ENCODE data around the gene ROCK1. TPM values are rescaled to one million over a fixed set of nuclear protein-coding genes. Genes with fewer than 3 reads are reported as not detected.

Gene ROCK1
- 10 to 100 TPM; 49.6 to 54.2 TPM for total RNA-seq
- 36.7 TPM for polyA plus RNA-seq (2013, experiment 1 of 2)
- 38.4 TPM for polyA plus RNA-seq (2013, experiment 2 of 2)
- long read RNA-seq, experiment 1, full-length matches to known transcripts: 1 of 23 reads
- long read RNA-seq, experiment 1, partial matches to known transcripts: 12 of 23 reads
- long read RNA-seq, experiment 1, other reads (novel, unspliced or antisense): 10 of 23 reads
- long read RNA-seq, experiment 2, full-length matches to known transcripts: 37 of 64 reads
- long read RNA-seq, experiment 2, partial matches to known transcripts: 22 of 64 reads
- long read RNA-seq, experiment 2, other reads (novel, unspliced or antisense): 5 of 64 reads
- long read RNA-seq, experiment 3, partial matches to known transcripts: 270 of 289 reads
- long read RNA-seq, experiment 3, other reads (novel, unspliced or antisense): 19 of 289 reads
- long read RNA-seq, experiment 4, partial matches to known transcripts: 19 of 22 reads
- long read RNA-seq, experiment 4, other reads (novel, unspliced or antisense): 3 of 22 reads

GRCh38 chr18:21111346-21112139 is at the start of gene ROCK1:
TSS of gene ROCK1 (minus strand) at chr18:21111813. CDS start at chr18:21110910, 903 bp downstream.
- no peaks in the 10 kb centered on the region for H3K9me3 Mint-ChIP-seq
- no peaks in the 10 kb centered on the region for H3K4me1 ChIP-seq (ENCODE audit: control insufficient read depth, insufficient read depth, low read length)
- peaks cover 14% of the 10 kb centered on the region for H3K27me3 Mint-ChIP-seq (ENCODE audit: insufficient read depth)
- TF ChIP-seq CTCF (conservative IDR thresholded peaks at IDR 0.05): no peak
- peaks cover 2% of the 10 kb centered on the region for H3K36me3 Mint-ChIP-seq (ENCODE audit: low read depth)
- H3K9me3 ChIP-seq (ENCODE audit: control insufficient read depth, low read length): no peaks in the 10 kb centered on the region
- 0% methylated on average over 14 to 80 of the region's 80 CpGs for WGBS, 2 experiments (ENCODE audit: insufficient coverage in 1 of 2, insufficient read length in 1 of 2)
- H3K4me3 ChIP-seq (ENCODE audit: low read length): peak within 1 kb of the TSS; percentile 100
- H3K36me3 ChIP-seq (ENCODE audit: control insufficient read depth, insufficient read depth, low read length): no peaks in the 10 kb centered on the region
- H3K4me1 Mint-ChIP-seq: peaks cover 3% of the 10 kb centered on the region
- peak within 1 kb of the TSS; percentile 92 for H3K27ac Mint-ChIP-seq
- H3K27ac ChIP-seq (ENCODE audit: low read depth, low read length): peak within 1 kb of the TSS; percentile 93
- H3K27me3 ChIP-seq (ENCODE audit: control insufficient read depth, insufficient read depth, low read length, poor library complexity, severe bottlenecking): no peaks in the 10 kb centered on the region
- DNase-seq: peak; percentile 99
- peak within 1 kb of the TSS; percentile 58 for H3K9ac ChIP-seq (ENCODE audit: extremely low read depth, low read length, poor library complexity, severe bottlenecking)
- H3K4me3 Mint-ChIP-seq: no peak within 1 kb of the TSS

GRCh38 chr18:21155443-21155842 is 43.8 kb upstream of the ROCK1 start:
- Mint-ChIP-seq H3K27me3 (ENCODE audit: insufficient read depth) (peaks cover 6% of the 10 kb centered on the region), H3K9me3 (peaks cover 6% of the 10 kb centered on the region), H3K27ac (no peak overlapping the region), H3K4me3 (no peak overlapping the region), H3K36me3 (ENCODE audit: low read depth) (no peaks in the 10 kb centered on the region), H3K4me1 (no peaks in the 10 kb centered on the region)
- no CpG with 5 or more reads among the region's 1 CpG for WGBS, 2 experiments (ENCODE audit: insufficient coverage in 1 of 2, insufficient read length in 1 of 2)
- Histone ChIP-seq H3K27me3 (ENCODE audit: control insufficient read depth, insufficient read depth, low read length, poor library complexity, severe bottlenecking) (no peaks in the 10 kb centered on the region), H3K4me3 (ENCODE audit: low read length) (no peak overlapping the region), H3K36me3 (ENCODE audit: control insufficient read depth, insufficient read depth, low read length) (no peaks in the 10 kb centered on the region), H3K9me3 (ENCODE audit: control insufficient read depth, low read length) (no peaks in the 10 kb centered on the region), H3K9ac (ENCODE audit: extremely low read depth, low read length, poor library complexity, severe bottlenecking) (no peak overlapping the region), H3K27ac (ENCODE audit: low read depth, low read length) (no peak overlapping the region), H3K4me1 (ENCODE audit: control insufficient read depth, insufficient read depth, low read length) (no peaks in the 10 kb centered on the region)
- no peak for DNase-seq
- TF ChIP-seq CTCF (conservative IDR thresholded peaks at IDR 0.05): no peak

GRCh38 chr18:21146016-21146415 is 34.4 kb upstream of the ROCK1 start:
- no peak overlapping the region for H3K9ac ChIP-seq (ENCODE audit: extremely low read depth, low read length, poor library complexity, severe bottlenecking)
- Mint-ChIP-seq H3K4me3 (no peak overlapping the region), H3K27ac (no peak overlapping the region), H3K36me3 (ENCODE audit: low read depth) (no peaks in the 10 kb centered on the region), H3K4me1 (no peaks in the 10 kb centered on the region), H3K9me3 (no peaks in the 10 kb centered on the region), H3K27me3 (ENCODE audit: insufficient read depth) (no peaks in the 10 kb centered on the region)
- no peak for DNase-seq
- TF ChIP-seq CTCF (conservative IDR thresholded peaks at IDR 0.05): no peak
- H3K27ac ChIP-seq (ENCODE audit: low read depth, low read length): no peak overlapping the region
- no peaks in the 10 kb centered on the region for H3K4me1 ChIP-seq (ENCODE audit: control insufficient read depth, insufficient read depth, low read length)
- no peaks in the 10 kb centered on the region for H3K36me3 ChIP-seq (ENCODE audit: control insufficient read depth, insufficient read depth, low read length)
- no peaks in the 10 kb centered on the region for H3K9me3 ChIP-seq (ENCODE audit: control insufficient read depth, low read length)
- H3K27me3 ChIP-seq (ENCODE audit: control insufficient read depth, insufficient read depth, low read length, poor library complexity, severe bottlenecking): no peaks in the 10 kb centered on the region
- no peak overlapping the region for H3K4me3 ChIP-seq (ENCODE audit: low read length)
